HCT116 (cell line): Measurements from ENCODE around the gene SEZ6. TPM values are rescaled to one million over a fixed set of nuclear protein-coding genes. Genes with fewer than 3 reads are reported as not detected.

ENCODE experiments used
- ATAC-seq: fragments of 200-7000 bp; cut with Tn5 transposase; 2 replicates; pipeline ENCODE4 v1.9.1; 2020; ENCODE audit warnings: mild to moderate bottlenecking, moderate library complexity
- BruUV-seq: library from RNA; stranded (reverse); fragments of 400-500 nt; replicated peaks from 2 replicates; lab custom pipeline; 2021; lab: Mats Ljungman, UMichigan
- CTCF ChIA-PET: fragments of 300-600 bp; sonication (Branson Sonifier 250); formaldehyde crosslinking; loops from one replicate; lab custom pipeline; 2021; ENCODE audit warnings: antibody characterized with exemption; lab: Charles Lee
- POLR2A ChIA-PET: fragments of 300-600, 350-600 bp; sonication (Branson Sonifier 250); formaldehyde crosslinking; loops from one replicate; lab custom pipeline; 2021; ENCODE audit warnings: antibody characterized with exemption; lab: Charles Lee
- RAD21 ChIA-PET, 2 experiments: fragments of 300-600 bp; sonication (Branson Sonifier 250); formaldehyde crosslinking; loops; one replicate each; lab custom pipeline; 2023; ENCODE audit warnings: low total read pairs in 2 of 2; ENCODE audit not compliant: uncharacterized antibody in 2 of 2, unreplicated experiment in 2 of 2, low non-redundant PET in 1 of 2; lab: Charles Lee
- DNase-seq: peaks from one replicate; pipeline ENCODE4 v3.0.0-alpha.2; 2010; ENCODE audit warnings: low read depth, low spot score
- H2AFZ ChIP-seq: fragments of 200-600 bp; shearing (Covaris generic), sonication (generic); 2 replicates; pipeline ENCODE4 v1.6.1; 2017; ENCODE audit warnings: low read depth, mixed run types, mixed read lengths, antibody characterized with exemption, low read length; ENCODE audit not compliant: poor library complexity, severe bottlenecking
- H3K27ac ChIP-seq: 2 replicates; pipeline ENCODE4 v1.5.1; 2012; ENCODE audit warnings: low read depth, low read length
- H3K27me3 ChIP-seq: fragments of 200-600 bp; sonication (generic); 2 replicates; pipeline ENCODE4 v1.6.1; 2016; ENCODE audit warnings: mixed run types, low read length, mixed read lengths; ENCODE audit not compliant: insufficient read depth
- H3K36me3 ChIP-seq, 2 experiments: fragments of 200-500 bp in 1 of 2; fragments of 200-600 bp in 1 of 2; sonication (Bioruptor generic) in 1 of 2; sonication (generic) in 1 of 2; 2 replicates each; pipeline versions ENCODE4 v1.5.1 to v1.6.1; 2014 to 2016; ENCODE audit warnings: low read length in 2 of 2, inconsistent platforms in 1 of 2, mixed read lengths in 1 of 2, mixed run types in 1 of 2; ENCODE audit not compliant: insufficient read depth in 2 of 2, control insufficient read depth in 1 of 2
- H3K4me1 ChIP-seq, 2 experiments: fragments of 200-600 bp in 1 of 2; sonication (generic) in 1 of 2; 2 replicates each; pipeline versions ENCODE4 v1.5.1 to v1.6.1; 2012 to 2017; ENCODE audit warnings: low read length in 2 of 2, inconsistent platforms in 1 of 2, mild to moderate bottlenecking in 1 of 2, mixed read lengths in 1 of 2, mixed run types in 1 of 2, moderate library complexity in 1 of 2; ENCODE audit not compliant: insufficient read depth in 2 of 2, control insufficient read depth in 1 of 2
- H3K4me2 ChIP-seq: fragments of 200-600 bp; sonication (generic); 2 replicates; pipeline ENCODE4 v1.6.1; 2017; ENCODE audit warnings: mixed run types, low read length, mixed read lengths
- H3K4me3 ChIP-seq, 2 experiments: fragments of 200-600 bp in 1 of 2; sonication (generic) in 1 of 2; replicated peaks in 1 of 2; 2 replicates each; pipeline ENCODE4 v1.5.1; 2011 to 2016; ENCODE audit warnings: low read length in 2 of 2, control low read depth in 1 of 2, low read depth in 1 of 2, mild to moderate bottlenecking in 1 of 2, mixed read lengths in 1 of 2, mixed run types in 1 of 2
- H3K79me2 ChIP-seq: fragments of 200-600 bp; sonication (generic); 2 replicates; pipeline ENCODE4 v1.6.1; 2017; ENCODE audit warnings: mild to moderate bottlenecking, mixed run types, low read length, moderate library complexity, mixed read lengths; ENCODE audit not compliant: insufficient read depth
- H3K9ac ChIP-seq: fragments of 200-600 bp; sonication (generic); 2 replicates; pipeline ENCODE4 v1.6.1; 2016; ENCODE audit warnings: low read length, mixed read lengths
- H3K9me2 ChIP-seq: fragments of 200-600 bp; sonication (generic), shearing (Covaris generic); 2 replicates; pipeline ENCODE4 v1.6.1; 2017; ENCODE audit warnings: mixed run types, mild to moderate bottlenecking, moderate library complexity; ENCODE audit not compliant: insufficient read depth
- H3K9me3 ChIP-seq, 2 experiments: fragments of 200-500 bp in 1 of 2; fragments of 200-600 bp in 1 of 2; sonication (Bioruptor generic) in 1 of 2; sonication (generic) in 1 of 2; 2 replicates each; pipeline ENCODE4 v1.6.1; 2014 to 2017; ENCODE audit warnings: low read length in 2 of 2, mixed read lengths in 2 of 2, inconsistent platforms in 1 of 2, low read depth in 1 of 2, mild to moderate bottlenecking in 1 of 2, mixed run types in 1 of 2, moderate library complexity in 1 of 2; ENCODE audit not compliant: control insufficient read depth in 1 of 2, insufficient read depth in 1 of 2
- H4K20me1 ChIP-seq: fragments of 200-600 bp; sonication (generic), shearing (Covaris generic); 2 replicates; pipeline ENCODE4 v1.6.1; 2017; ENCODE audit warnings: mixed run types, mild to moderate bottlenecking, moderate library complexity; ENCODE audit not compliant: insufficient read depth
- CBX3 ChIP-seq: IDR thresholded peaks from 2 replicates; pipeline ENCODE4 v1.6.1; 2012; ENCODE audit warnings: low read depth
- EGR1 ChIP-seq: IDR thresholded peaks from 2 replicates; pipeline ENCODE4 v1.6.1; 2012; ENCODE audit warnings: low read depth
- YY1 ChIP-seq: IDR thresholded peaks from 2 replicates; pipeline ENCODE4 v1.6.1; 2011; ENCODE audit warnings: low read length, low read depth, moderate library complexity, mild to moderate bottlenecking; ENCODE audit not compliant: insufficient replicate concordance; ENCODE audit errors: extremely low read depth
- ZFX ChIP-seq: fragments of 450-650 bp; IDR thresholded peaks from 2 replicates; pipeline ENCODE4 v1.6.1; 2017
- intact Hi-C: fragments of 100-400 bp; cut with micrococcal nuclease; formaldehyde crosslinking; loops from 2 replicates; pipeline ENCODE4 v1.10.0; 2022
- total RNA-seq: library from RNA; stranded (reverse); gene quantifications from one replicate; pipeline ENCODE4 v1.2.1, GENCODE V29; 2021; ENCODE audit not compliant: unreplicated experiment
- TF ChIP-seq, protein P1 (sequence below), 3 experiments: fragments of 200-600 bp in 1 of 3; sonication (generic) in 1 of 3; IDR thresholded peaks in 2 of 3; conservative IDR thresholded peaks in 1 of 3; 2 replicates each; pipeline ENCODE4 v1.5.1; 2012 to 2017; ENCODE audit warnings: low read depth in 2 of 3, low read length in 2 of 3, antibody characterized with exemption in 1 of 3, borderline replicate concordance in 1 of 3, control low read depth in 1 of 3, mild to moderate bottlenecking in 1 of 3, mixed read lengths in 1 of 3, mixed run types in 1 of 3, moderate library complexity in 1 of 3; ENCODE audit not compliant: insufficient read depth in 1 of 3

The SEZ6 gene
- total RNA-seq, 1 experiment from 2014 or later: 0.22 TPM

DNA sequence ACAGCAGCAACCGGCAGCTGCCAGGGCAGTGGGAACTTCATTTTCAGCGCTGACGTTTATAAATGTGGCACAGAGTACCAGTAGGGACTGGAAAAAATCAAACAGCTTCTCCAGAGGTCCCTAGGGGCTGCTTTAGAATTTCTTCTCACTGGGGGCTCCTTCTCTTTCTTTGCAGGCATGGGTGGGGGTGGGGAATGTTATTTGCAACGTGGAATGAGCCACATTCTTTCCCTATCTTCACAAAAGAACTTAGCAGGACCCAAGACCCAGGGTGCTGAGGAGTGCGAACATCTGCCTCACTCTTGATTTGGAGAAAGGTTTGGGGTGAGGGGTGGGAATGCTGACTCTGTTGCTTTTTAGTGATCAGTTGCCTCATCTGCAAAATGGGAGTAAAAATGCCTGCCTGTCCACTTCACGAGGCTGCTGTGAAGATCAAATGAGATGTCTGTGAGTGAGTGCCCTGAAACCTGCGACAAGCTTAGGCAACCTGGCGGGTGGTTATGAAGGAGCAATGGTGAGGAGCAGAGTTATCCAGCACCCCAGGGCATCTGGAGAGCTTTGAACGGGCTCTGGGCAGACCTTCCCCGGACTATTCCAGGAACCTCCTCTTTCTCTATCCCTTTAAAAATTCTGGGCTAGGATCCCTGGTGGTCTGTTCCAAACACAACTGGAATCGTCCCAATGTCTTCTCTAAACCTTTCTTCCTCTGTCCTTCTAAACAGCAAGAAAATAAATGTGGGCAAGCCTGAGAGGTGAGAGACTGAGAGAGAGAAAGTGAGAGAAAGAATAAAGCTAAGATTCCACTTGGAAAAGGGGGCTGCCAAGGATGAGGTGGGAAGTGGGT, 26.4 kb upstream of the SEZ6 start:
- POLR2A ChIA-PET: no interaction called here
- H4K20me1 ChIP-seq: no peaks in the 10 kb centered on the region
- CTCF ChIA-PET: no interaction called here
- no peak overlapping the region for H2AFZ ChIP-seq
- H3K4me2 ChIP-seq: no peak overlapping the region
- H3K79me2 ChIP-seq: no peaks in the 10 kb centered on the region
- H3K9me3 ChIP-seq: peaks cover 12 to 18% of the 10 kb centered on the region in 2 experiments; a peak in 2 of 4 replicates
- DNase-seq: no peak
- no peaks in the 10 kb centered on the region for H3K4me1 ChIP-seq
- TF ChIP-seq, protein P1, sequence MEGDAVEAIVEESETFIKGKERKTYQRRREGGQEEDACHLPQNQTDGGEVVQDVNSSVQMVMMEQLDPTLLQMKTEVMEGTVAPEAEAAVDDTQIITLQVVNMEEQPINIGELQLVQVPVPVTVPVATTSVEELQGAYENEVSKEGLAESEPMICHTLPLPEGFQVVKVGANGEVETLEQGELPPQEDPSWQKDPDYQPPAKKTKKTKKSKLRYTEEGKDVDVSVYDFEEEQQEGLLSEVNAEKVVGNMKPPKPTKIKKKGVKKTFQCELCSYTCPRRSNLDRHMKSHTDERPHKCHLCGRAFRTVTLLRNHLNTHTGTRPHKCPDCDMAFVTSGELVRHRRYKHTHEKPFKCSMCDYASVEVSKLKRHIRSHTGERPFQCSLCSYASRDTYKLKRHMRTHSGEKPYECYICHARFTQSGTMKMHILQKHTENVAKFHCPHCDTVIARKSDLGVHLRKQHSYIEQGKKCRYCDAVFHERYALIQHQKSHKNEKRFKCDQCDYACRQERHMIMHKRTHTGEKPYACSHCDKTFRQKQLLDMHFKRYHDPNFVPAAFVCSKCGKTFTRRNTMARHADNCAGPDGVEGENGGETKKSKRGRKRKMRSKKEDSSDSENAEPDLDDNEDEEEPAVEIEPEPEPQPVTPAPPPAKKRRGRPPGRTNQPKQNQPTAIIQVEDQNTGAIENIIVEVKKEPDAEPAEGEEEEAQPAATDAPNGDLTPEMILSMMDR (IDR thresholded peaks at IDR 0.05 in 2 of 3, conservative IDR thresholded peaks at IDR 0.05 in 1 of 3; ENCODE audit: borderline replicate concordance in 1 of 3, insufficient read depth in 1 of 3, low read depth in 2 of 3, low read length in 2 of 3): no peak
- TF ChIP-seq EGR1: no peak
- TF ChIP-seq CBX3: no peak
- peaks cover 41% of the 10 kb centered on the region for H3K27me3 ChIP-seq
- no peak for ATAC-seq
- no peak overlapping the region for H3K4me3 ChIP-seq
- BruUV-seq: no TSS peak
- H3K27ac ChIP-seq: no peak overlapping the region
- no peaks in the 10 kb centered on the region for H3K9me2 ChIP-seq
- intact Hi-C loops: no loop called here
- H3K9ac ChIP-seq: no peak overlapping the region
- RAD21 ChIA-PET: no interaction called here
- H3K36me3 ChIP-seq: no peaks in the 10 kb centered on the region

DNA sequence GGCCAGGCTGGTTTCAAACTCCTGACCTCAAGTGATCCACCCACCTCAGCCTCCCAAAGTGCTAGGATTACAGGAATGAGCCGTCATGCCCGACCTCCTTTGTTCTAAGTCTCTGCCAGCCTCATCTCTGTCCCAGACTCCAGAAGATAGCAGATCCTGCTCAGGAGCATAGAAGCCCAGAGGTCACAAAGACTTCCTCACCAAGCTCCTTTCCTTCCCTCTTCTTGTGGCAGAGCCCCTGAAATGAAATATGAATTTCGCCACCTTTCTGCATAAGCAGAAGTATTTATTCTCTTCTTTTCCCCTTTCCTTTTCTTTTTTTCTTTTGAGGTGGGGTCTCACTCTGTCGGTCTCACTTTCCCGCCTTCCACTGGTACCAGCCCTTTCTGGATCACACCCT, 25.7 kb upstream of the SEZ6 start:
- Histone ChIP-seq H3K36me3 (no peaks in the 10 kb centered on the region), H3K4me1 (no peaks in the 10 kb centered on the region), H3K4me3 (no peak overlapping the region), H2AFZ (no peak overlapping the region), H3K9ac (no peak overlapping the region), H3K9me2 (no peaks in the 10 kb centered on the region), H3K9me3 (peaks cover 12 to 18% of the 10 kb centered on the region in 2 experiments; a peak in 2 of 4 replicates), H4K20me1 (no peaks in the 10 kb centered on the region), H3K4me2 (no peak overlapping the region), H3K27ac (no peak overlapping the region), H3K79me2 (no peaks in the 10 kb centered on the region), H3K27me3 (peaks cover 44% of the 10 kb centered on the region)
- POLR2A ChIA-PET: no interaction called here
- CTCF ChIA-PET: no interaction called here
- RAD21 ChIA-PET: no interaction called here
- no TSS peak for BruUV-seq
- no peak for ATAC-seq
- no peak for DNase-seq
- no peak for TF ChIP-seq ZFX
- TF ChIP-seq YY1: no peak
- intact Hi-C loops: no loop called here
